KMS-11 (cell line): ENCODE data around the gene DDAH1.

Experiments
- H2AFZ ChIP-seq: fragments of 200-600 bp; sonication (generic); 2 replicates; pipeline ENCODE4 v1.6.1; 2016; ENCODE audit warnings: antibody characterized with exemption, mixed run types, low read depth
- H3K27ac ChIP-seq: fragments of 200-600 bp; sonication (generic); 2 replicates; pipeline ENCODE4 v1.6.1; 2016; ENCODE audit warnings: mild to moderate bottlenecking, mixed run types
- H3K27me3 ChIP-seq: fragments of 200-600 bp; sonication (generic); 2 replicates; pipeline ENCODE4 v1.6.1; 2017; ENCODE audit warnings: mild to moderate bottlenecking, low read depth, mixed run types, moderate library complexity; ENCODE audit not compliant: insufficient read depth
- H3K36me3 ChIP-seq: fragments of 200-600 bp; sonication (generic); 2 replicates; pipeline ENCODE4 v1.6.1; 2017; ENCODE audit warnings: mild to moderate bottlenecking, mixed run types; ENCODE audit not compliant: insufficient read depth
- H3K4me1 ChIP-seq: fragments of 200-600 bp; sonication (generic); 2 replicates; pipeline ENCODE4 v1.6.1; 2016; ENCODE audit warnings: mild to moderate bottlenecking, low read depth, mixed run types; ENCODE audit not compliant: poor library complexity, severe bottlenecking
- H3K4me2 ChIP-seq: fragments of 200-600 bp; sonication (generic); 2 replicates; pipeline ENCODE4 v1.7.0; 2016; ENCODE audit warnings: mild to moderate bottlenecking, mixed run types
- H3K4me3 ChIP-seq: fragments of 200-600 bp; sonication (generic); IDR thresholded peaks from 2 replicates; pipeline ENCODE4 v1.6.1; 2017; ENCODE audit warnings: low read depth, low read length, mixed read lengths; ENCODE audit not compliant: insufficient read depth
- H3K79me2 ChIP-seq: fragments of 200-600 bp; sonication (generic); 2 replicates; pipeline ENCODE4 v1.6.1; 2016; ENCODE audit warnings: low read depth, mixed run types; ENCODE audit not compliant: insufficient read depth
- H3K9ac ChIP-seq: fragments of 200-600 bp; sonication (generic); 2 replicates; pipeline ENCODE4 v1.6.1; 2016; ENCODE audit warnings: mild to moderate bottlenecking, mixed run types
- H4K20me1 ChIP-seq: fragments of 200-600 bp; sonication (generic); 2 replicates; pipeline ENCODE4 v1.6.1; 2016; ENCODE audit warnings: mild to moderate bottlenecking, mixed run types; ENCODE audit not compliant: insufficient read depth
- CTCF ChIP-seq: fragments of 200-600 bp; sonication (generic); conservative IDR thresholded peaks from 2 replicates; pipeline ENCODE4 v1.6.1; 2017; ENCODE audit warnings: low read depth, mild to moderate bottlenecking, antibody characterized with exemption, low read length, moderate library complexity, mixed read lengths

Gene DDAH1

DNA sequence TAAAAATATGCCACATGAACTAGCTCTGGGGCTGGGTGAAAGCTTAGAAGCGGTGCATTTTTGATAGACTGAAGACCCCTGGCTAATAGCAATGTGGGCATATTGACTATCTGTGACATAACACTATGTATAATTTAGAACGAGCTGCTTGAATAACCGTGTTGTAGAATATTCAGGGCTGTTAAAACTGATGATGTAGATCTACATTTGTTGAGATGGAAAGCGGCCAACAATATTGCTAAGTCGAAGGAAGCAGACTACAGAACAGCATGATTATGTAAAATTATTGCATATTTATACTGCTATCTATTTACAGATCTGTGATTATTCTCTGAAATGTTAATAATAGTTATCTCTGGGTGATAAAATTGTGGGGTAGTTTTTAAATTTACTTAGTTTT, 147.4 kb downstream of the DDAH1 start:
- Histone ChIP-seq H3K4me3 (no peak overlapping the region), H3K9ac (no peak overlapping the region), H3K79me2 (no peaks in the 10 kb centered on the region), H2AFZ (no peak overlapping the region), H3K4me2 (no peak overlapping the region), H4K20me1 (no peaks in the 10 kb centered on the region), H3K27me3 (no peaks in the 10 kb centered on the region), H3K36me3 (no peaks in the 10 kb centered on the region), H3K4me1 (peaks cover 11% of the 10 kb centered on the region), H3K27ac (no peak overlapping the region)
- TF ChIP-seq CTCF = no peak

GRCh38 chr1:85316321-85316720, 148.6 kb downstream of the DDAH1 start:
- H3K79me2 ChIP-seq = no peaks in the 10 kb centered on the region
- H4K20me1 ChIP-seq = no peaks in the 10 kb centered on the region
- TF ChIP-seq CTCF = no peak
- no peaks in the 10 kb centered on the region for H3K36me3 ChIP-seq
- H3K4me3 ChIP-seq = no peak overlapping the region
- peaks cover 2% of the 10 kb centered on the region for H3K4me1 ChIP-seq
- H3K9ac ChIP-seq = no peak overlapping the region
- no peak overlapping the region for H3K27ac ChIP-seq
- H3K4me2 ChIP-seq = no peak overlapping the region
- H3K27me3 ChIP-seq = no peaks in the 10 kb centered on the region
- H2AFZ ChIP-seq = no peak overlapping the region

DNA sequence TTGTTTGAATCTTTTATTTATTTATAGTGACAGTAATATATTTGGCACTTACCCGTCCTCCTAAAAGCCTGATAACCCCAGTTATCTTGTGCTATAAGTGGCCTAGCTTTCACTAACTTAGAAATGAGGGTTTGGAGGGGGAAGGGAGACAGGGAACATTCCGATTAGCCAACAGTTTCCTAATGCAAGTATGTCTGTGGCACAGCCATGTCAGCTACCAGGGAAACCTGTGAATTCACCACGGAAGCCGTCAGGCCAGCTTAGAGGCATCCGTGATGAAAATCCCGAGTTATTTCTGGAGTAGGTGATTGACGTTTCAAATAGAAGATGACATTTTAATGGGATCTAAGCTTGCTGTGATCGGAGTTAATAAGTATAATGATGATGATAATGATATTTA, 149.2 kb downstream of the DDAH1 start:
- Histone ChIP-seq H3K4me2 (no peak overlapping the region), H3K4me3 (no peak overlapping the region), H3K9ac (no peak overlapping the region), H3K27me3 (no peaks in the 10 kb centered on the region), H3K36me3 (no peaks in the 10 kb centered on the region), H3K79me2 (no peaks in the 10 kb centered on the region), H2AFZ (no peak overlapping the region), H3K27ac (no peak overlapping the region), H4K20me1 (no peaks in the 10 kb centered on the region), H3K4me1 (no peaks in the 10 kb centered on the region)
- no peak for TF ChIP-seq CTCF

- TF ChIP-seq CTCF = no peak
- H3K36me3 ChIP-seq = no peaks in the 10 kb centered on the region
- H3K4me1 ChIP-seq = no peaks in the 10 kb centered on the region
- H3K9ac ChIP-seq = no peak overlapping the region
- no peak overlapping the region for H3K27ac ChIP-seq
- no peaks in the 10 kb centered on the region for H3K79me2 ChIP-seq
- H4K20me1 ChIP-seq = no peaks in the 10 kb centered on the region
- no peak overlapping the region for H2AFZ ChIP-seq
- no peak overlapping the region for H3K4me2 ChIP-seq
- no peak overlapping the region for H3K4me3 ChIP-seq
- no peaks in the 10 kb centered on the region for H3K27me3 ChIP-seq
Observed at GRCh38 chr1:85314726-85315125, 150.2 kb downstream of the DDAH1 start.
